Inferior parietal cortex (tissue), 1 donor: Measurements from ENCODE around the gene STAT5B.

ENCODE experiments used
- DNase-seq: peaks from one replicate; pipeline ENCODE4 v3.0.0-alpha.2; 2016; ENCODE audit errors: extremely low spot score

STAT5B gene

DNA sequence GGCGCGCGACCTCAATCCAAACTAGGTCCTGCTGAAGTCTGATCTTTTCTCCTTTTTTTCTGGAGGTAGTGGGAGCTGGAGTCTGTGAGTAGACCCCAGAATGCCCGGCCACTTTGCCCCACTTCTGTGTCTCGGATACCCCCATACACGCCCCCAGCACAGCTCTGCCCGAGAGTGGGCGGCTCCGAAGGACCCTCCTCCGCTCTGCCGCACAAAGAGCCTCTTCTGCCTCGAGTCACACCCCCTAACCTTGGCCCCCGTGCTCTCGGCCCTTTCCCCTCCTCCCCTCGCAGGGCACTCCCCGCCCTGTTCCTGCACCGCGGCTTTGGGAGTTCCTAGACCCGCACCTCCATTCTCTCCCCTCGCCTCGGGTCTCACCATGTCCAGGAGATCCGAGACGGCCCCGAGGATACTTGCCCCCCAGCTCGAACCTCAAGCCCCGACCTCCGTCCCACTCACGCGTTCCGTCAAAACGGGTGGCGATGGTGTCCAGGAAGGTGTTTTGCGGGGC, 95.7 kb downstream of the STAT5B start:
- no peak for DNase-seq

DNA sequence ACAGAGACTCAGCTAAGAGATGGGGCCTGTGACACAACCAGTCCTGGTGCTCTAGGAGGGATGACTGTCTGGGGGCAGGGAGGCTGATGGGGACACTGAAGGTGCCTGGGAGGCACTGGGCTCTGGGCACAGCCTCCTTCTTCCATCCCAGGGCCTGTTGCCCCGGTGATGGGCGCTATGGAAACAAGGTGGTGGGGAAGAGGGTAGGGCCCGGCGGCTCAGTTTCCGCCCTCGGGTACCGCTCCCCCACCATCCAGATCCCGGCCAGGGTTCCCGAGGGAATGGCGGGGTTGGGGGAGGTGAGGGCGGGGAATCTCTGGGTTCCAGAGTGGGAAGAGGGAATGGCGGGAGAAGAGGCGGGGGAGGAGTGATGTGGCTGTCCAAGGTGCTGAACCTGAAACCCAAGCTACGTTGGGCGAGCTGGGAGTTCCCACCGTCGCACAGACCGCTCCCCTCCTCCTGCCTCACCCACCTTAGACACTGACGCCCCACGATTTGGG, 96.2 kb downstream of the STAT5B start:
- DNase-seq: no peak

GRCh38 chr17:42179335-42179734, 96.9 kb downstream of the STAT5B start:
- DNase-seq: no peak

DNA sequence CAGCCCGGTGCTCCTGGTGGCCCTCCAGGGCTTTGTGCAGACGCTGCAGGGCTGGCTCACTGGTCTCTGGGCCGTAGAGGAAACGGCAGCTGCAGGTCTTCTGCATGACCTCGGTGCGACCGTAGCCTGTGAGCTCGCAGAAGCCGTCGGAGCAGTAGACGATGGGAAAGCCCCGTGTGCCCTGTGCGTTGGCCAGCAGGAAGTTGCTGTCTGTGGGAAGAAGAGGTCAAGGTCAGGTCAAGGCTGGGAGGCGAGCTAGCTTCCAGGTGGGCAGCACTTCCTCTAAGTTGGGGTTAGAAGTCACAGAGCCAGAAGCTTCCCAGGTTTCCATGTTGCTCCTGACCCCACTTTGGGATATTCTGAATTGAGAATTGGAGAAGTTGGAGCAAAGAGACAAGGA, 97.4 kb downstream of the STAT5B start:
- DNase-seq: no peak

DNA sequence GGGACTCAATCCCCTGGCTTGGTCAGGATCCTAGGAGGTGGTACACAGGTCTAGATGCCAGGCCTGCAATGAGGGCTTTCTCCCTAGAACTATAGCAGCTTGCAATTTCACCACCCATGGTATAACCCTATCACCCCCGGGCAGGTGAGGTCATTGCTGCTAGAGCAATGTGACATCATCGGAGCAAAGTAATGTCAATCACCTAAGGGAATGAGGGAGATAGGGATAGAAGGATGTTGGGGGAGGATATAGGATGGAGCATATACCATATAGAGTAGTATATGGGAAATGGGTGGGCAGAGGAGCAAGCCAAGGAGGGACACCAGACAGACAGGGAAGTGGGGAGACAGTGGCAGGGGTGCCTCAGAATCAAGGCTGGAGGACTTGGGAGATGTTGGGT, 98.5 kb downstream of the STAT5B start:
- no peak for DNase-seq

- peak; percentile 52 for DNase-seq
Observed at GRCh38 chr17:42174126-42174783, 101.9 kb downstream of the STAT5B start.

- no peak for DNase-seq
Observed at GRCh38 chr17:42171831-42172230, 104.4 kb downstream of the STAT5B start.

GRCh38 chr17:42169351-42169750, 106.8 kb downstream of the STAT5B start:
- no peak for DNase-seq

GRCh38 chr17:42167807-42168206, 108.4 kb downstream of the STAT5B start:
- DNase-seq: no peak

DNA sequence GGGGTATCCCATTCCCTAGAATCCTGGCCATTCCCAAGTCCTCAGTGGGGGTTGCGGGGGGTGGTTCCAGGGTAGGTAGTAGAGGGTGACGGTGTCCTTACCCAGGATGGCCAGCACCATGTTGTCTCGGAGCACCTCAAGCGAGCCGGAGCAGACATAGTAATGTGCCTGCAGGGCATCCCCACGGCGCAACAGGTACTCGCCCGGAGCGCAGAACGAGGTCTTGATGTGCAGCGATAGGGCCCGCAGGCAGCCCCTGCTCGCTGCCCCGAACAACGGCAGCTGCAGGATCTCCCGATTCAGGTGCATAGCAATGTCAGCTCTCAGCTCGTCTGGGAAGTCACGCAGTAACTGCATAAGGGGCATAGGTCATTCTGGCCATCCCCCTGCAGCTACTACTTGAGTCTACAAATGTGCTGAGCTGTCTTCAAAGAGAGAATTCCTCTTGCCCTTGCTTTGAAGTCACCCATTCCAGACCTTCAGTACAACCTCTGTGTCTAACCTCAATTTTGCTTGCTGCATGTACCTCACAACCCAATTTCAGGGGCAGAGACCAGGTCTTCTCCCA, 109.9 kb downstream of the STAT5B start:
- no peak for DNase-seq

DNA sequence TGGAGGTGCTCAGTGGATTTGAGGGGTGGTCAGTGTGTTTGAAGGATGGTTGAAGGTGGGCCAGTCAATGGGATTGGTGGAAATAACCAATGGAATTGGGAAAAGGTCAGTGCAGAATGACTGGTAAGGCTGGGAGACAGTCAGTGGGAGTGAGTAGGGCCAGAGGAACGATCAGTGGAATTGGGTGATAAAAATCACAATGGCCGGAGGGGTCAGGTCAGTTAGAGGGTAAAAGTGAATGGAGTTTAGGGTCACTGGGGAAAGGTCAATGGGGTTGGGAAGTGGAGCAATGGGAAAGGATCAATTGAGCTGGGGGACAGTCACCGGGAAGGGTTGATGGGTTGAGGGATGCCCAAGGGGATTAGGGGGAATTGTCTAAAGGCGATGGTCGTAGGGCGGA, 110.4 kb downstream of the STAT5B start:
- DNase-seq: no peak

- DNase-seq: no peak
Observed at GRCh38 chr17:42163696-42164407, 112.3 kb downstream of the STAT5B start.

DNA sequence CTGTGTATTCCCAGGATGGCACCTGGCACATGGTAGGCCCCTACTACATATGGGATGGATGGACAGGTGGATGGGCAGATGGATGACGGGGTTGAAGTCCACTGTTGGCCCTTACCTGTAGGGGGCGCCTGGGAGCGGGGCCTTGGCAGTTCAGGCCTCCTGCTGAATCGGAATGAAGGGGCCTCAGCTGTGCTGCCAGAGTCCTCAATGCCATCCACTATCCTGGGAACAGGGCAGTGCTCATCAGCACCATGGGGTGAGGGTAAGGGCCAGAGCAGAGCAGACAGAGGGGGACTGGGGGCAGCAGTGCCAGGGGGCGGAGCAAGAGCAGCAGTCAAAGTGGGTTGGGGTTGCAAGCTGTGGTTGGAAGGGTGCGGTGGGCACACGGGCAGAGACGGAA, 113.1 kb downstream of the STAT5B start:
- DNase-seq: no peak

DNA sequence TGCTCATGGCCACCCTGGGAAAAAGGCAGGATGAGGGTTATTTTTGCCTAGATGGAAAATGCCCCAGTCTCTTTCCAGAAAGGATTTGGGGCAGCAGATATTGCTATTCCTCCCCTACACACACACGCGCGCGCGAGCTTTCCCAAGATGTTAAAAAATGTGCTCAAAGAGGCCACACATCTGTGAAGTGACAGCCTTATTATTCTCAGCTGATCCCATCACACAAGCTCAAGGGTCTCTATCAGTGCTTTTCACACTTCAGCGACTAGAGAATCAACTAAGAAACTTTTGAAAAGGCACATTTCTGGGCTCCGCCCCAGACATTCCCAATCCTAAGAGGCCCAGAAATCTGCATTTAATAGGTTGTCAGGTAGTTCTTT, 115.7 kb downstream of the STAT5B start:
- DNase-seq: no peak

- DNase-seq: no peak
Observed at GRCh38 chr17:42159796-42160530, 116.2 kb downstream of the STAT5B start.

DNA sequence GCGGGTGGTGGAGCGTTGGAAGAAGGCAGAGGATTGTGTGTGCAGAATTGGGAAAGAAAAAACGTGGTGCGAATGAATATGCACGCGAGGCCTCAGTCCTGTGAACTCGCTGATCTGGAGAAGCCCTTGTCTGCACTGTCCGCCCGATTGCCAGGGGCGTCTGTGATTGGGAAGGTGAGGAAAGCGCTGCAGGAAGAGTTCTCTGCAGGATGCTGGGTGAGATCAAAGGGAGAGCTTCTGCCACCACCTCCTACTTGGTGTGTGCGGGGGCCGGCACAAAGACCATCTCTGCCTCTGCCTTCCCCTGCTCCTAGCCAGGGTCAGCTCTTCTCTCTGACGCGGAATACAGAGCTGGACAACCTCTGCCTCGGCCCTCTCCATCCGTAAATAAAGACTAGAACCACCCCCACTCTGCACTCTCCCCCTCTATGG, 120.6 kb downstream of the STAT5B start:
- no peak for DNase-seq

DNA sequence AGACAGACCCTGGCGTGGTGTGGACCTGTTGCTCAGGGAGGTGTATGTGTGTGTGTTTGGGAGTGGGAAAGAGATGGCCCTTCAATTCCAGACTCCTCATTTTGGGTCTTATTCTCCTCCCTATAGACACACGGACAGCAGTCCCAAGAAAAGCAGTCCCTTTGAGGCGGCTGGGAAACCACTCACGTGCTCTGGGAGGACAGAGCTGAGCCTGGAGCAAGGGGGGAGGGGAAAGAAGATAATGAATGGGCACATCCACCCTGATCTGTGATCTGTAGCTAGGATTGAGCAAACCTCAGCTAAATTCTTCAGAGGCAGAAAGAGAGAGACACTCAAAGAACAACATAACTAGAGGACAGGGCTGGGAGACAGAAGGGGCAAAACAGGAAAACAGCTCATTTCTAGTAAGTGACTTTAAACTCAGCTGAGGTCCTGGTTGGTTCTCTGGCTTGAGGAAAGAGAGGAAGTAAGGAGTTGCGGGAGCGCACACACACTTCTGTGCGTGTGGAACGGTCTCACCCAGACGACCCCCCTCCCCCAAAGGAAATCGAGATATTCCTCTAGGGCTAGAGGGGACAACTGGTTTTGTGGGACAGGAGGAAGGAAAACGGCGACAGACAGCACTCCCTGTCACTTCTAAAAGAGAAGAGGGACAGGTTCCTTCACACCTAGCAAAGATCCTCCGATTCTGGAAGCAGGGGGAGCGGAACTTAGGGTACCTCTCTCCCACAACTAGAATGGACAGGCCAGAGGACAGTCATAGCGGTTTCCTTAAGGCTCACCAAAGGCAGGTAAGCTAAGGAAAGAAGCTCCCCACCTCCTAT, 122.1 kb downstream of the STAT5B start:
- DNase-seq: no peak
